ENCODE measurements around the gene DENND2A. TPM values are rescaled to one million over a fixed set of nuclear protein-coding genes. Genes with fewer than 3 reads are reported as not detected.

DENND2A gene, protein sequence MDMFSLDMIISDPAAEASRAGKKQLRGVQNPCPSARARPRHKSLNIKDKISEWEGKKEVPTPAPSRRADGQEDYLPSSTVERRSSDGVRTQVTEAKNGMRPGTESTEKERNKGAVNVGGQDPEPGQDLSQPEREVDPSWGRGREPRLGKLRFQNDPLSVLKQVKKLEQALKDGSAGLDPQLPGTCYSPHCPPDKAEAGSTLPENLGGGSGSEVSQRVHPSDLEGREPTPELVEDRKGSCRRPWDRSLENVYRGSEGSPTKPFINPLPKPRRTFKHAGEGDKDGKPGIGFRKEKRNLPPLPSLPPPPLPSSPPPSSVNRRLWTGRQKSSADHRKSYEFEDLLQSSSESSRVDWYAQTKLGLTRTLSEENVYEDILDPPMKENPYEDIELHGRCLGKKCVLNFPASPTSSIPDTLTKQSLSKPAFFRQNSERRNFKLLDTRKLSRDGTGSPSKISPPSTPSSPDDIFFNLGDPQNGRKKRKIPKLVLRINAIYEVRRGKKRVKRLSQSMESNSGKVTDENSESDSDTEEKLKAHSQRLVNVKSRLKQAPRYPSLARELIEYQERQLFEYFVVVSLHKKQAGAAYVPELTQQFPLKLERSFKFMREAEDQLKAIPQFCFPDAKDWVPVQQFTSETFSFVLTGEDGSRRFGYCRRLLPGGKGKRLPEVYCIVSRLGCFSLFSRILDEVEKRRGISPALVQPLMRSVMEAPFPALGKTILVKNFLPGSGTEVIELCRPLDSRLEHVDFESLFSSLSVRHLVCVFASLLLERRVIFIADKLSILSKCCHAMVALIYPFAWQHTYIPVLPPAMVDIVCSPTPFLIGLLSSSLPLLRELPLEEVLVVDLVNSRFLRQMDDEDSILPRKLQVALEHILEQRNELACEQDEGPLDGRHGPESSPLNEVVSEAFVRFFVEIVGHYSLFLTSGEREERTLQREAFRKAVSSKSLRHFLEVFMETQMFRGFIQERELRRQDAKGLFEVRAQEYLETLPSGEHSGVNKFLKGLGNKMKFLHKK
- 10 to 100 TPM in 1 of 4 donors, 1 to 10 TPM in 3; 2.0 to 10.9 (median 5.1) TPM for total RNA-seq

DNA sequence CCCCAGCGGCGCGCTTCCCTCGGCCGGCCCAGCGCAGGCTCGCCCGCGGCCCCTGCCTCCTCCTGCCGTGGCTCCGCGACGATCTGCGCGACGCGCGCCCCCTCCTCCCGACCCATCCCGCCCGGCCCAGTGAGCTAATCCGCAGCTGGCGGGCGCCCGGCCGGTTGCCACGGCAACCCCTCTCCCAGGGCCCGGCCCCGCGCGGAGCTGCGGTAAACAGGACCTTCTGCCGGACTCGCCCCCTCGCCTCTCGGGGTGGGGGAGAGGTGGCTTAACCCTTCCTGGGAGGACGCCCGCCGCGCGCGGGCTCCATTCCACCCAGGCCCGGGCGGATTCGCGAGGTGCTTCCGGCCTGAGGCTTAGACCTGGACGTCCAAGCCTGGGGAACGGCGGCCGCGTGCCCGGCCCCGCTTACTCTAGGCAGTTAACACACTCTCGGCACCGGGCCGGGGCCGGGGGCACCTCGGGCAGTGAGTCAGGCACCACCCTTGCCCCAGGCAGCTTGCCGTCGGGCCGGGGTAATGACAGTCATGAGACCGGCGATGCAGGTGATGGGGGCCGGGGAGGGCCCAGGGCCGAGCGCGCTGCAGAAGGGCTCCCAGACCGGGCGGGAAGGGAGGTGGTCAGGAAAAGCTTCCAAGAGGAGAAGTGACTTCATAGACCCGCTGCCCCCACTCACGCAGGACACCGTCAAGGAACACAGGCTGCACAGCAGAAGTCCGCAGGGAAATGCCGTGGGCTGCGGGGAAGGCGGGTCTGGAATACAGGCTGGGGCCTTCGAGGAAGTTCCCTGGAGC is at the start of gene DENND2A:
DENND2A (minus strand) TSS at position 87 of the 797 bp plus-strand sequence. CDS start 38,416 bp downstream, outside the sequence.
- intact Hi-C loops (cut with DNase I): no loop called here
- H3K27me3 ChIP-seq: no peaks in the 10 kb centered on the region
- peaks cover 3 to 8% of the 10 kb centered on the region in 2 donors for H3K4me1 ChIP-seq
- no peak within 1 kb of the TSS for H3K27ac ChIP-seq
- H3K4me3 ChIP-seq (replicated peaks in 1 of 3): peak within 1 kb of the TSS in 1 of 3 donors; percentile 25
- H3K36me3 ChIP-seq: no peaks in the 10 kb centered on the region
- no peaks in the 10 kb centered on the region for H3K9me3 ChIP-seq
- TF ChIP-seq POLR2A (IDR thresholded peaks at IDR 0.05): no peak
- TF ChIP-seq, protein P1, sequence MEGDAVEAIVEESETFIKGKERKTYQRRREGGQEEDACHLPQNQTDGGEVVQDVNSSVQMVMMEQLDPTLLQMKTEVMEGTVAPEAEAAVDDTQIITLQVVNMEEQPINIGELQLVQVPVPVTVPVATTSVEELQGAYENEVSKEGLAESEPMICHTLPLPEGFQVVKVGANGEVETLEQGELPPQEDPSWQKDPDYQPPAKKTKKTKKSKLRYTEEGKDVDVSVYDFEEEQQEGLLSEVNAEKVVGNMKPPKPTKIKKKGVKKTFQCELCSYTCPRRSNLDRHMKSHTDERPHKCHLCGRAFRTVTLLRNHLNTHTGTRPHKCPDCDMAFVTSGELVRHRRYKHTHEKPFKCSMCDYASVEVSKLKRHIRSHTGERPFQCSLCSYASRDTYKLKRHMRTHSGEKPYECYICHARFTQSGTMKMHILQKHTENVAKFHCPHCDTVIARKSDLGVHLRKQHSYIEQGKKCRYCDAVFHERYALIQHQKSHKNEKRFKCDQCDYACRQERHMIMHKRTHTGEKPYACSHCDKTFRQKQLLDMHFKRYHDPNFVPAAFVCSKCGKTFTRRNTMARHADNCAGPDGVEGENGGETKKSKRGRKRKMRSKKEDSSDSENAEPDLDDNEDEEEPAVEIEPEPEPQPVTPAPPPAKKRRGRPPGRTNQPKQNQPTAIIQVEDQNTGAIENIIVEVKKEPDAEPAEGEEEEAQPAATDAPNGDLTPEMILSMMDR (IDR thresholded peaks at IDR 0.05): no peak
- 30 to 49% methylated on average over 8 to 19 of the region's 78 CpGs for WGBS, 2 donors
- DNase-seq: peak; percentile 38 to 39

DNA sequence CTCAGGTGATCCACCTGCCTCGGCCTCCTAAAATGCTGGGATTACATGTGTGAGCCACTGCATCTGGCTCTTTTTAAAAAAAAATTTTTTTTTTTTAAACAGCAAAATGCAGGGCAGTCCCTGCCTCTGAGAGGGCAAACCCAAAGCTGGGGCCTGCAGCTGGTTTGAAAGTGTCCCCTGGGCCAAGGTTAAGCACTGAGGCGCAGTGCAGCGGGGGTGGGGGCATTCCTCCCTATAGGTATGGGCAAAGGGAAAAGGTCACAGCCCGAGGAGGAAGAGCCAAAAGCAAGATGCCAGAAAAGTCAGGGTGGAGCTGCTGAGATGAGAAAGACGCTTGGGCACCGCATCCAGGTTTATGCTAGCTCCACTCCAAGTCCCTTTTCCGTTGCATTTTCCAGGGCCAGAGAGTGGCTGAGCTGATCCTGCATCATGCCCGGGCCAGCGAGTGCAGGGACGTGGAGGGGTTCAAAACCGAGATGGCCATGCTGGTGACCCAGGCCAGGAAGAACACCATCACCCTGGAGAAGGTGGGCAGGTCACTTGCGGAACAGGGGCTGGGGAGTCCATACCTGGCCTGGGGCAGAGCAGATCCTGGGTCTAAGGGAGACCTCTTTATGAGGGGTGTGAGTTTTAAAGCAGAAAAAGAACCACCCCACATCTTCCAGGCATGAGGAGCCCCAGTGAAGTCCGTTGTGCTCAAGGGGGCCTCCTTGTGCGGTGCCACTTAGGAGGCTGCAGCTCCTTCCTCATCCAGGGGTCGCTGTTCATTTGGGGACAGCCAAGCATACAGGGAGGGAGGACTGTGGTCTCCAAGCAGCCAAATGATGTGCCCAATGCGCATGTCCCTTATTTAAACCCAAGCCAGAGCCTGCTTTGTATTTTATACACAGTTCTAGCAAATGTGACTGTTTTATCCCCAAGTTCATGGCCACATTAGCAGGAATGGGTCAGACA is 48.9 kb upstream of the DENND2A start:
- TF ChIP-seq, protein P1 (IDR thresholded peaks at IDR 0.05): no peak
- no peak for TF ChIP-seq POLR2A (IDR thresholded peaks at IDR 0.05)
- H3K27me3 ChIP-seq: no peaks in the 10 kb centered on the region
- H3K4me3 ChIP-seq (replicated peaks in 1 of 3): no peak overlapping the region
- peaks cover 0 to 15% of the 10 kb centered on the region in 2 donors for H3K36me3 ChIP-seq
- intact Hi-C loops (cut with DNase I): no loop called here
- DNase-seq: no peak
- no peaks in the 10 kb centered on the region for H3K4me1 ChIP-seq
- 91 to 95% methylated on average over 15 to 16 of the region's 16 CpGs for WGBS, 2 donors
- no peak overlapping the region for H3K27ac ChIP-seq
- no peaks in the 10 kb centered on the region for H3K9me3 ChIP-seq

DNA sequence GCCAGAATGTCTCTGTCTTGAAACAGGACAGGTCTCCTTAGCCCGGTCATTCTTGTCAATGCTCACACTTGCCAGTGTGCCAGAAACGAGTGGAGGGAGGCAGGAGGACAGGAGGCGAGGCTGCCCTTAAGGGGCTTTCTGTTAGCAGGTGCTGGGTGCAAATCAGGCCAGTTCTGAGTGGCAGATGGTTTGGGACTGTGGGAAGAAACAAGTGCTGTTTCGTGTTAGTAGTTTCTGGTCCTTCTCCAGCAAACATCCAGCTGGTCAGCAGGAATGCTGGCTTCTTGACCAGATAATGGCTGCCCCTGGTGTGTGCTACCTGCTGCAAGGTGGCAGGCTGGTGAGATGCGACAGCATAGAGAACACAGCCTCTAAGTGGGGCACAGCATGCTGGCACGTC is 47.7 kb upstream of the DENND2A start:
- Histone ChIP-seq H3K4me1 (no peaks in the 10 kb centered on the region), H3K4me3 (replicated peaks in 1 of 3) (no peak overlapping the region), H3K9me3 (no peaks in the 10 kb centered on the region), H3K36me3 (peaks cover 0 to 15% of the 10 kb centered on the region in 2 donors), H3K27ac (no peak overlapping the region), H3K27me3 (no peaks in the 10 kb centered on the region)
- intact Hi-C loops (cut with DNase I): no loop called here
- no peak for TF ChIP-seq POLR2A (IDR thresholded peaks at IDR 0.05)
- WGBS, 2 donors: 95% methylated on average over 6 of the region's 6 CpGs
- no peak for DNase-seq

DNA sequence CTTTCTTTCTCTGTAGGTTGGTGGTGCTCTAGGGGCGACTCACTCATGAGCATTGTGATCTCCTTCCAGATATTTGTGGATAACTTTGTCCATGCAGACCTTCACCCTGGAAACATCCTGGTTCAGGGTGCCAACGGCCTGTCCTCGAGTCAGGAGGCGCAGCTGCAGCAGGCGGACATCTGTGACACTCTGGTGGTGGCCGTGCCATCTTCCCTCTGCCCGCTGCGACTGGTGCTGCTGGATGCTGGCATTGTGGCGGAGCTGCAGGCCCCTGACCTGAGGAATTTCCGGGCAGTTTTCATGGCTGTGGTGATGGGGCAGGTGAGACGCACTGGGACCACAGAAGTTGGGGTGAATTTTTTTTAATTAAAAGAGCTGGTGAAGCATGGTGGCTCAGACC is 46.3 kb upstream of the DENND2A start:
- Histone ChIP-seq H3K27ac (no peak overlapping the region), H3K36me3 (peaks cover 3 to 15% of the 10 kb centered on the region in 2 donors), H3K4me3 (replicated peaks in 1 of 3) (no peak overlapping the region), H3K9me3 (no peaks in the 10 kb centered on the region), H3K4me1 (no peaks in the 10 kb centered on the region), H3K27me3 (no peaks in the 10 kb centered on the region)
- no peak for DNase-seq
- WGBS, 2 donors: 92 to 97% methylated on average over 6 to 11 of the region's 11 CpGs
- intact Hi-C loops (cut with DNase I): no loop called here
- TF ChIP-seq POLR2A (IDR thresholded peaks at IDR 0.05): no peak
- TF ChIP-seq, protein P1 (IDR thresholded peaks at IDR 0.05): no peak

All from thyroid gland (tissue), 4 donors.